GM12891 (cell line): ENCODE measurements around the gene CTDP1.
A peak's percentile ranks its signal among the peaks of the same experiment; 100 is the strongest.
"Not testable (repeated sequence)": the region's sequence is repeated elsewhere in the genome, so short reads cannot be mapped to it uniquely, and the experiment has no call there.

ENCODE experiments used
- DNase-seq: peaks from one replicate; pipeline ENCODE4 v3.0.0; 2011; ENCODE audit warnings: low spot score; ENCODE audit not compliant: insufficient read length
- FAIRE-seq: peaks from 2 replicates; lab custom pipeline; 2011; peaks lifted over from hg19 to GRCh38; lab: Jason Lieb, UNC
- PAX5 ChIP-seq: IDR thresholded peaks from 2 replicates; pipeline ENCODE4 v1.6.1; 2011; ENCODE audit warnings: low read length, moderate library complexity, mild to moderate bottlenecking; ENCODE audit not compliant: insufficient read depth, severe bottlenecking
- POLR2A ChIP-seq: IDR thresholded peaks from 2 replicates; pipeline ENCODE4 v1.6.1; 2011; ENCODE audit warnings: low read depth, low read length, control low read depth
- POLR2AphosphoS5 ChIP-seq: IDR thresholded peaks from 2 replicates; pipeline ENCODE4 v1.6.1; 2011; ENCODE audit warnings: low read depth, low read length, control low read depth
- POU2F2 ChIP-seq: IDR thresholded peaks from 2 replicates; pipeline ENCODE4 v1.6.1; 2011; ENCODE audit warnings: low read depth, mild to moderate bottlenecking, control low read depth, low read length, moderate library complexity
- SPI1 ChIP-seq: IDR thresholded peaks from 2 replicates; pipeline ENCODE4 v1.6.1; 2011; ENCODE audit warnings: low read depth, low read length, control low read depth
- TAF1 ChIP-seq: IDR thresholded peaks from 2 replicates; pipeline ENCODE4 v1.6.1; 2011; ENCODE audit warnings: low read depth, low read length, control low read depth

The CTDP1 gene

GRCh38 chr18:79714531-79715240 lies 35.1 kb downstream of the CTDP1 start:
- FAIRE-seq (no peak), DNase-seq (no peak)
- TF ChIP-seq SPI1 (no peak), TAF1 (no peak), POLR2AphosphoS5 (no peak), POU2F2 (no peak), PAX5 (no peak), POLR2A (no peak)

- TF ChIP-seq TAF1 (no peak), POLR2AphosphoS5 (no peak), SPI1 (no peak), POU2F2 (no peak), PAX5 (no peak), POLR2A (no peak)
- DNase-seq (no peak), FAIRE-seq (no peak)
Observed at GRCh38 chr18:79715280-79715679, 35.7 kb downstream of the CTDP1 start.

- TF ChIP-seq POLR2A (no peak), SPI1 (no peak), TAF1 (no peak), POU2F2 (no peak)
Observed at GRCh38 chr18:79717059-79717458, 37.5 kb downstream of the CTDP1 start.

GRCh38 chr18:79717555-79718074 lies 38.0 kb downstream of the CTDP1 start:
- TF ChIP-seq PAX5 = no peak
- no peak for TF ChIP-seq POU2F2
- TF ChIP-seq TAF1 = no peak
- TF ChIP-seq POLR2AphosphoS5 = no peak
- no peak for TF ChIP-seq SPI1
- no peak for TF ChIP-seq POLR2A
- no peak for DNase-seq
- no peak for FAIRE-seq

More at GRCh38 chr18:79717059-79717458, 37.5 kb downstream of the CTDP1 start:
- no peak for FAIRE-seq
- DNase-seq = no peak

- DNase-seq = no peak
- no peak for TF ChIP-seq PAX5
- TF ChIP-seq POLR2AphosphoS5 = no peak
- TF ChIP-seq TAF1 = no peak
- no peak for TF ChIP-seq POLR2A
- no peak for TF ChIP-seq POU2F2
- TF ChIP-seq SPI1 = no peak
- no peak for FAIRE-seq
Observed at GRCh38 chr18:79718126-79718525, 38.5 kb downstream of the CTDP1 start.

- DNase-seq = no peak
- no peak for TF ChIP-seq SPI1
- TF ChIP-seq POLR2AphosphoS5 = no peak
- no peak for TF ChIP-seq TAF1
- no peak for TF ChIP-seq POU2F2
- TF ChIP-seq PAX5 = no peak
- TF ChIP-seq POLR2A = no peak
- FAIRE-seq = no peak
Observed at GRCh38 chr18:79718878-79719477, 39.4 kb downstream of the CTDP1 start.

- not testable (repeated sequence) for DNase-seq
- peak; percentile 81 for FAIRE-seq
Observed at GRCh38 chr18:79719478-79720358, 40.1 kb downstream of the CTDP1 start.

GRCh38 chr18:79720359-79720733 lies 40.7 kb downstream of the CTDP1 start:
- TF ChIP-seq POLR2AphosphoS5 = no peak
- no peak for TF ChIP-seq PAX5
- no peak for TF ChIP-seq POU2F2
- no peak for TF ChIP-seq POLR2A
- no peak for TF ChIP-seq TAF1
- TF ChIP-seq SPI1 = no peak
- no peak for DNase-seq
- FAIRE-seq = peak; percentile 35

GRCh38 chr18:79723036-79723435 lies 43.4 kb downstream of the CTDP1 start:
- FAIRE-seq (no peak), DNase-seq (no peak)
- no peak for TF ChIP-seq PAX5
- no peak for TF ChIP-seq POLR2AphosphoS5
- TF ChIP-seq POU2F2 = no peak
- TF ChIP-seq SPI1 = no peak
- no peak for TF ChIP-seq POLR2A

GRCh38 chr18:79723628-79724027 lies 44.0 kb downstream of the CTDP1 start:
- no peak for FAIRE-seq

More at GRCh38 chr18:79723628-79724027, 44.0 kb downstream of the CTDP1 start:
- no peak for TF ChIP-seq TAF1
- TF ChIP-seq POU2F2 = no peak
- TF ChIP-seq POLR2A = no peak
- no peak for TF ChIP-seq POLR2AphosphoS5
- no peak for TF ChIP-seq SPI1
- TF ChIP-seq PAX5 = no peak
- no peak for DNase-seq
